ACC112 (cell line): ENCODE data around the gene NDUFAF4.
A peak's percentile ranks its signal among the peaks of the same experiment; 100 is the strongest.

ENCODE experiments used
- H2AFZ ChIP-seq: fragments of 200-600 bp; sonication (generic); one replicate; pipeline ENCODE4 v1.6.0; 2017; ENCODE audit warnings: antibody characterized with exemption, low read length; ENCODE audit not compliant: unreplicated experiment
- H3K27ac ChIP-seq: fragments of 200-600 bp; sonication (generic); 2 replicates; pipeline ENCODE4 v1.5.1; 2014; ENCODE audit warnings: low read depth, mild to moderate bottlenecking, antibody characterized with exemption, low read length, moderate library complexity
- H3K27me3 ChIP-seq: fragments of 200-600 bp; sonication (generic); 2 replicates; pipeline ENCODE4 v1.6.1; 2014; ENCODE audit warnings: mild to moderate bottlenecking, antibody characterized with exemption, low read length, moderate library complexity, mixed read lengths; ENCODE audit not compliant: insufficient read depth
- H3K36me3 ChIP-seq: fragments of 200-600 bp; sonication (generic); 2 replicates; pipeline ENCODE4 v1.6.1; 2016; ENCODE audit warnings: mild to moderate bottlenecking, antibody characterized with exemption, low read length, moderate library complexity, mixed read lengths; ENCODE audit not compliant: insufficient read depth
- H3K4me1 ChIP-seq: fragments of 200-600 bp; sonication (generic); one replicate; pipeline ENCODE4 v1.6.1; 2016; ENCODE audit warnings: low read length, mixed read lengths; ENCODE audit not compliant: insufficient read depth, unreplicated experiment, control insufficient read depth
- H3K4me3 ChIP-seq: fragments of 200-600 bp; sonication (generic); 2 replicates; pipeline ENCODE4 v1.5.1; 2014; ENCODE audit warnings: mild to moderate bottlenecking, low read depth, low read length
- H3K79me2 ChIP-seq: fragments of 200-600 bp; sonication (generic); one replicate; pipeline ENCODE4 v1.6.0; 2016; ENCODE audit warnings: low read length; ENCODE audit not compliant: control insufficient read depth, unreplicated experiment, insufficient read depth

The NDUFAF4 gene

GRCh38 chr6:96926425-96926824, 28.7 kb upstream of the NDUFAF4 start:
- Histone ChIP-seq H2AFZ (no peak overlapping the region), H3K27ac (no peak overlapping the region), H3K4me3 (no peak overlapping the region), H3K27me3 (peaks cover 98% of the 10 kb centered on the region), H3K36me3 (no peaks in the 10 kb centered on the region), H3K79me2 (no peaks in the 10 kb centered on the region), H3K4me1 (no peaks in the 10 kb centered on the region)

DNA sequence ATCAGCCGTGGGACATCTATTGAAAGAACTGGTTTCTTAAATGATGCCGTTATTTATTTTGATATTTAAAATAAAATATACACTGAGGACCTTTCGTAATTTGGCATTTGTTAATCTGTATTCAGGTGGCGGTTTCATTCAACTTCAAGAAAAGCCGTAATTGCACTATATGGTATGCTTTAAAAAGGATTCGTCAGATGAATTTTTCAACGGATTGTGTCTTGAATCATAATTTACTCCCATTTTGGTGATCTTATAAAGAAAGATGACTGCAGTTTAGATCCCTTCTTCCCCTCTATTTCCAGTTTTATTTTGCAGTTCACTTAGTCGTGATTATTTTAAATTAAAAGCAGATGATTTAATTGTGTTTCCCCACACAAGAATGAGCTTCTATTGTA, 27.6 kb upstream of the NDUFAF4 start:
- H3K4me3 ChIP-seq, result no peak overlapping the region
- H3K4me1 ChIP-seq, result no peaks in the 10 kb centered on the region
- H3K27ac ChIP-seq, result no peak overlapping the region
- no peaks in the 10 kb centered on the region for H3K79me2 ChIP-seq
- H2AFZ ChIP-seq, result no peak overlapping the region
- H3K36me3 ChIP-seq, result no peaks in the 10 kb centered on the region
- H3K27me3 ChIP-seq, result peaks cover 98% of the 10 kb centered on the region

DNA sequence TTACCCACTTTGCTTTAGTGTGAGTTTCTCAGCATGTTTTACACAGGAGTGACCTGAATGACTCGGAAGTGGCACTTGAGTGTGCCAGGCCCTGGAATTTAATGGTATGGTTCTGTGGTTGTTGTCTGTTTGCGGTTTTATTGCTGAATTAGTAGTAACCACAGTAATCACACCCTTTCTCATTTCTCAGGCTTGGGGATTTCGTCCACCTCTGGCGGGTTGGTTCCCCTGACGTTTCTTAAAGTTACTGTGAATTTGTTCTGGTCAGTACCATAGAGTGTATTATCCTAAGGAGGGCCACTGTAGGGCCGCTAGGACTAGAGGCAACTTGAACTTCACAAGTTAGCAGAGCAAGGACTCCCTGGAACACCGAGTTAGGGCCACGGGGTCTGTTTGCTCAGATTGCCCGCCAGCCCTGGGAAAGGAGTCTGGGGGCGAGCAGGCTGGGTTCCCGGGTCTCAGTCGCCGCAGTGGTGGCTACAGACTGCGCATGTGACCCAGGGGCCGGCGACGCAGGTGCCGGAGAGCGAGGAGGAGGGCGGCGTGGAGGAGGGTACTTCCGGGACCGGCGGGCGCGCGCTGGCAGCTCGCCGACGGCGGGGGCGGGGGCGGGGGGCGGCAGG, 26.3 kb upstream of the NDUFAF4 start:
- Histone ChIP-seq H3K79me2 (no peaks in the 10 kb centered on the region), H3K4me1 (no peaks in the 10 kb centered on the region), H2AFZ (no peak overlapping the region), H3K27ac (no peak overlapping the region), H3K36me3 (no peaks in the 10 kb centered on the region), H3K4me3 (peak overlapping the region; percentile 65), H3K27me3 (peaks cover 97% of the 10 kb centered on the region)

- H3K79me2 ChIP-seq, result no peaks in the 10 kb centered on the region
- no peaks in the 10 kb centered on the region for H3K36me3 ChIP-seq
- H3K4me3 ChIP-seq, result no peak overlapping the region
- no peak overlapping the region for H3K27ac ChIP-seq
- H3K4me1 ChIP-seq, result no peaks in the 10 kb centered on the region
- H2AFZ ChIP-seq, result no peak overlapping the region
- H3K27me3 ChIP-seq, result peaks cover 97% of the 10 kb centered on the region
These were observed 25.7 kb upstream of the NDUFAF4 start for GRCh38 chr6:96923400-96923799.

GRCh38 chr6:96917098-96917497, 19.4 kb upstream of the NDUFAF4 start:
- Histone ChIP-seq H3K36me3 (no peaks in the 10 kb centered on the region), H3K4me3 (no peak overlapping the region), H3K27me3 (peaks cover 97% of the 10 kb centered on the region), H3K27ac (no peak overlapping the region), H3K79me2 (no peaks in the 10 kb centered on the region), H2AFZ (no peak overlapping the region), H3K4me1 (no peaks in the 10 kb centered on the region)

DNA sequence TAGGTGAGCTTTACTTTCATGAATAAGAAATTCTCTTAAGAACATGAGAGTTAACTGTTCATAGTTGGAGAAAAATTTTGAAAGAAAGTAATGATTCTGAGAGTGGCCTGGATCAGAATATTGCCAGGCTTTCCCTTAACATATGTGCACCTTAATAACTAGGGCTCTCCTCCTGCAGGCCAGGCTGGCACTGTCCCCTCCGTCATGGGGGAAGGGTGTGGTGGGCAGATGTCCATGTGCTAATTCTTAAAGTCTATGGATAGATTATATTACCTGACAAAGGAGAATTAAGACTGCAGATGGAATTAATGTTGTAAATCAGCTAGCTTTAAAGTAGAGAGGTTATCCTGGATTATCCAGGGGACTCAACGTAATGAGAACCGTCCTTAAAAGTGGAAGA, 15.9 kb upstream of the NDUFAF4 start:
- H3K27ac ChIP-seq, result no peak overlapping the region
- no peak overlapping the region for H2AFZ ChIP-seq
- H3K36me3 ChIP-seq, result no peaks in the 10 kb centered on the region
- H3K79me2 ChIP-seq, result no peaks in the 10 kb centered on the region
- H3K4me1 ChIP-seq, result no peaks in the 10 kb centered on the region
- no peak overlapping the region for H3K4me3 ChIP-seq
- peaks cover 95% of the 10 kb centered on the region for H3K27me3 ChIP-seq

DNA sequence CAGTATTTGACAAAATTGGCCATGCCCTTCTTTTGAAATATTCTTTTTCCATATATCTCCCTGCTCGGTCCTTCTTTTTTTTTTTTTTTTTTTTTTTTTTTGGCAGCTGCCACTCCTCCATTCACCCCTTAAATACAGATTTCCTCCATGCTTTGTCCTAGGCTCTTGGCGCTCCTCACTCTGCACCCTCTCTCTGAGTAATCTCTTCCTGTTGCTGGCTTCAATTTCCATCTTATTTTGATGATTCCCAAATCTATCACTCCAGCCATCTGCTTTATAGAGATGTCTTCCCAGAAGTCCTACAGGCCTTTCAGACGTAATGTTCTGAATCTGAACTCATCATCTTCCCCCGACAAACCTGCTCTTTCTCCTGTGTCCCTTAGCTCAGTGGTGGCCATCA, 14.1 kb upstream of the NDUFAF4 start:
- H3K27ac ChIP-seq, result no peak overlapping the region
- H3K4me1 ChIP-seq, result peaks cover 10% of the 10 kb centered on the region
- no peaks in the 10 kb centered on the region for H3K79me2 ChIP-seq
- no peak overlapping the region for H2AFZ ChIP-seq
- H3K36me3 ChIP-seq, result no peaks in the 10 kb centered on the region
- H3K4me3 ChIP-seq, result no peak overlapping the region
- H3K27me3 ChIP-seq, result peaks cover 85% of the 10 kb centered on the region

DNA sequence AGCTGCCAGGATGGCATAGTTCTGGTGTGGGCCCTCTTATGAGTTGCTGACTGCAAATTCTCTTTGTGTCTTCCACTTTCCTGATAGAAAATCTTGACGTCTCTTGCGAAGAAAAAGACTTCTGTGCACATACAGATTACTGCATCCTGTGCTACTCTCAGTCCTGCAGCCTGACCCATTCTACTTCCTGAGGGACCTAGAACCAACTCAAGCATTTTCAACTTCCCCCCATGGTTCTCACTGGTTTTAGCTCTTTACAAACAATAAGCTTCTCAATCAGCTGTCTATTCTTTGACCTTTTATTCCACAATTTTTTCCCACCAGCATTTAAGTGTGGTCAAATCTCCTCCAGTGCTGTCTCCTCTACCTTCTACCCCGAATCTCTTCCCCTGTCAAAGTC, 13.5 kb upstream of the NDUFAF4 start:
- Histone ChIP-seq H3K4me1 (peaks cover 11% of the 10 kb centered on the region), H2AFZ (no peak overlapping the region)

DNA sequence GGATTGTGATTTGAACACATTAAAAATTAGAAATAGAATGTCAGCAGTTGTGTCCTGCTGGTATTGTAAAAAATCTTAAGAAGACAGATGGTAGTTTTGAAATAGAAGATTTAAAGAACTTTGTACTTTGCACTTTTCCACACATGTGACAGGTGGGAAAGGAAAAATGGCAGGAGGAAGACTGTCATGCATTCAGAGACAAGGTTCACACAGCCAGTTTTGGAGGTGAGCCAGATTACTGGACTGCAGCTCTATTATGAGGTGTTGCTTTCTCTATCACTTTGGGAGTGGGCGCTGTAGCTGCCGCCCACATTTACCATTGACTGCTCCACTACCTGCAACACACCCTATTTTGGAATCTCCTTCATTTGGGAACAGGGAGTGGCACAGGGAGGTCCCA, 12.1 kb upstream of the NDUFAF4 start:
- Histone ChIP-seq H3K27ac (no peak overlapping the region), H3K27me3 (peaks cover 76% of the 10 kb centered on the region), H3K4me3 (no peak overlapping the region), H2AFZ (no peak overlapping the region), H3K4me1 (peaks cover 11% of the 10 kb centered on the region), H3K36me3 (no peaks in the 10 kb centered on the region), H3K79me2 (no peaks in the 10 kb centered on the region)

More for the DNA sequence above, 13.5 kb upstream of the NDUFAF4 start:
- Histone ChIP-seq H3K79me2 (no peaks in the 10 kb centered on the region), H3K27me3 (peaks cover 79% of the 10 kb centered on the region), H3K36me3 (no peaks in the 10 kb centered on the region), H3K27ac (no peak overlapping the region), H3K4me3 (no peak overlapping the region)

DNA sequence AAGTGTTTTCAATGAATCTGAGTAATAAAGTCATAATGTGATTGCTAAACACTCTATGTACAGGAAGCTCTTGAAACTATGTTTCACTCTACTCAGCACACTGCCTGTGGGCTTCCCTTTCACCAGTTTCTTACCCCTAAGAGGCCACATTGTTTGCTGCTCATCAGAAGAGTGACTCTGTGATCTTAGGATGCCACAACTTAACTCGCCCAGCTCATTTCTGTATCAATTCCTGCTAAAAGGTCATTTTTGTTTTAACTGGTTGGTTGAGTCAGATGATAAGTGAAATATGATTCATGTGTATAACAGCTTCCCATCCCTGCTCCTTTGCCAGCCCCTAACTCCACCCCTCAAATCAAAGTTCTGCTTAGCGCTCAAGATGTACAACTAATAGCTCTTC, 9.8 kb upstream of the NDUFAF4 start:
- Histone ChIP-seq H3K4me3 (no peak overlapping the region), H3K36me3 (no peaks in the 10 kb centered on the region), H2AFZ (no peak overlapping the region), H3K79me2 (no peaks in the 10 kb centered on the region), H3K27me3 (peaks cover 60% of the 10 kb centered on the region), H3K27ac (no peak overlapping the region), H3K4me1 (peaks cover 11% of the 10 kb centered on the region)

GRCh38 chr6:96900873-96901272, 3.2 kb upstream of the NDUFAF4 start:
- Histone ChIP-seq H3K4me3 (no peak overlapping the region), H3K36me3 (no peaks in the 10 kb centered on the region), H3K27me3 (peaks cover 14% of the 10 kb centered on the region), H3K79me2 (peaks cover 10% of the 10 kb centered on the region), H3K27ac (no peak overlapping the region), H2AFZ (no peak overlapping the region), H3K4me1 (peaks cover 15% of the 10 kb centered on the region)
